ENCODE data around the gene NANOS1.

NANOS1 gene

GRCh38 chr10:118997379-118997778 lies 32.1 kb upstream of the NANOS1 start:
- Mint-ChIP-seq H3K9me3 (no peaks in the 10 kb centered on the region), H3K27me3 (peaks cover 12 to 44% of the 10 kb centered on the region in 2 donors)
- ATAC-seq (replicated peaks), result no peak

GRCh38 chr10:118998183-118998582 lies 31.3 kb upstream of the NANOS1 start:
- no peak overlapping the region for H3K4me3 Mint-ChIP-seq
- no peak for DNase-seq
- H3K9me3 Mint-ChIP-seq, result no peaks in the 10 kb centered on the region
- ATAC-seq (replicated peaks), result no peak
- H3K27ac Mint-ChIP-seq, result no peak overlapping the region
- H3K27me3 Mint-ChIP-seq, result peaks cover 12 to 41% of the 10 kb centered on the region in 2 donors
- peaks cover 0 to 2% of the 10 kb centered on the region in 2 donors for H3K4me1 Mint-ChIP-seq (ENCODE audit: low read depth in 2 of 2)
- peaks cover 4% of the 10 kb centered on the region for H3K36me3 Mint-ChIP-seq (ENCODE audit: insufficient read depth)

More at GRCh38 chr10:118997379-118997778, 32.1 kb upstream of the NANOS1 start:
- no peak for DNase-seq
- H3K36me3 Mint-ChIP-seq (ENCODE audit: insufficient read depth), result peaks cover 4% of the 10 kb centered on the region
- no peak overlapping the region for H3K4me3 Mint-ChIP-seq
- no peak overlapping the region for H3K27ac Mint-ChIP-seq
- peaks cover 0 to 2% of the 10 kb centered on the region in 2 donors for H3K4me1 Mint-ChIP-seq (ENCODE audit: low read depth in 2 of 2)

- DNase-seq (no peak), ATAC-seq (replicated peaks) (no peak)
- peaks cover 4% of the 10 kb centered on the region for H3K36me3 Mint-ChIP-seq (ENCODE audit: insufficient read depth)
- no peaks in the 10 kb centered on the region for H3K9me3 Mint-ChIP-seq
- H3K4me1 Mint-ChIP-seq (ENCODE audit: low read depth in 2 of 2), result peaks cover 0 to 2% of the 10 kb centered on the region in 2 donors
- peaks cover 37 to 60% of the 10 kb centered on the region in 2 donors for H3K27me3 Mint-ChIP-seq
- H3K4me3 Mint-ChIP-seq, result no peak overlapping the region
- H3K27ac Mint-ChIP-seq, result no peak overlapping the region
These were observed 27.6 kb upstream of the NANOS1 start for GRCh38 chr10:119001717-119002500.

- Mint-ChIP-seq H3K27me3 (peaks cover 45 to 63% of the 10 kb centered on the region in 2 donors), H3K36me3 (ENCODE audit: insufficient read depth) (peaks cover 4% of the 10 kb centered on the region), H3K4me1 (ENCODE audit: low read depth in 2 of 2) (peaks cover 0 to 2% of the 10 kb centered on the region in 2 donors), H3K4me3 (no peak overlapping the region), H3K27ac (no peak overlapping the region), H3K9me3 (no peaks in the 10 kb centered on the region)
- DNase-seq, result no peak
- no peak for ATAC-seq (replicated peaks)
These were observed 25.8 kb upstream of the NANOS1 start for GRCh38 chr10:119003572-119004289.

- ATAC-seq (replicated peaks) (no peak), DNase-seq (no peak)
- peaks cover 49 to 69% of the 10 kb centered on the region in 2 donors for H3K27me3 Mint-ChIP-seq
These were observed 24.0 kb upstream of the NANOS1 start for GRCh38 chr10:119005362-119006043.

GRCh38 chr10:119006451-119007210 lies 22.9 kb upstream of the NANOS1 start:
- Mint-ChIP-seq H3K36me3 (ENCODE audit: insufficient read depth) (no peaks in the 10 kb centered on the region), H3K27me3 (peaks cover 51 to 69% of the 10 kb centered on the region in 2 donors), H3K4me3 (no peak overlapping the region), H3K4me1 (ENCODE audit: low read depth in 2 of 2) (peaks cover 0 to 2% of the 10 kb centered on the region in 2 donors), H3K9me3 (no peaks in the 10 kb centered on the region), H3K27ac (no peak overlapping the region)
- no peak for DNase-seq
- ATAC-seq (replicated peaks), result no peak

More at GRCh38 chr10:119005362-119006043, 24.0 kb upstream of the NANOS1 start:
- peak overlapping the region in 1 of 2 donors; percentile 60 for H3K27ac Mint-ChIP-seq
- H3K4me1 Mint-ChIP-seq (ENCODE audit: low read depth in 2 of 2), result peaks cover 0 to 2% of the 10 kb centered on the region in 2 donors
- peaks cover 4% of the 10 kb centered on the region for H3K36me3 Mint-ChIP-seq (ENCODE audit: insufficient read depth)
- H3K9me3 Mint-ChIP-seq, result no peaks in the 10 kb centered on the region
- H3K4me3 Mint-ChIP-seq, result no peak overlapping the region

- H3K27me3 Mint-ChIP-seq, result peaks cover 45 to 65% of the 10 kb centered on the region in 2 donors
- no peak for ATAC-seq (replicated peaks)
- H3K27ac Mint-ChIP-seq, result no peak overlapping the region
- H3K9me3 Mint-ChIP-seq, result no peaks in the 10 kb centered on the region
- no peaks in the 10 kb centered on the region for H3K36me3 Mint-ChIP-seq (ENCODE audit: insufficient read depth)
- no peak for DNase-seq
- no peak overlapping the region for H3K4me3 Mint-ChIP-seq
- no peaks in the 10 kb centered on the region for H3K4me1 Mint-ChIP-seq (ENCODE audit: low read depth in 2 of 2)
These were observed 22.3 kb upstream of the NANOS1 start for GRCh38 chr10:119007211-119007574.

GRCh38 chr10:119020627-119020946 lies 8.9 kb upstream of the NANOS1 start:
- Mint-ChIP-seq H3K36me3 (ENCODE audit: insufficient read depth) (no peaks in the 10 kb centered on the region), H3K4me3 (no peak overlapping the region), H3K27me3 (peaks cover 12 to 17% of the 10 kb centered on the region in 2 donors), H3K4me1 (ENCODE audit: low read depth in 2 of 2) (no peaks in the 10 kb centered on the region), H3K27ac (peak overlapping the region in 1 of 2 donors; percentile 27), H3K9me3 (no peaks in the 10 kb centered on the region)
- no peak for ATAC-seq (replicated peaks)
- DNase-seq, result no peak

GRCh38 chr10:119022846-119023552 lies 6.5 kb upstream of the NANOS1 start:
- H3K27me3 Mint-ChIP-seq, result peaks cover 0 to 8% of the 10 kb centered on the region in 2 donors

GRCh38 chr10:119023553-119023868 lies 6.0 kb upstream of the NANOS1 start:
- no peak for DNase-seq
- no peak for ATAC-seq (replicated peaks)
- H3K4me3 Mint-ChIP-seq, result no peak overlapping the region
- peaks cover 0 to 3% of the 10 kb centered on the region in 2 donors for H3K27me3 Mint-ChIP-seq
- peaks cover 5% of the 10 kb centered on the region for H3K36me3 Mint-ChIP-seq (ENCODE audit: insufficient read depth)
- no peak overlapping the region for H3K27ac Mint-ChIP-seq
- no peaks in the 10 kb centered on the region for H3K9me3 Mint-ChIP-seq
- no peaks in the 10 kb centered on the region for H3K4me1 Mint-ChIP-seq (ENCODE audit: low read depth in 2 of 2)

More at GRCh38 chr10:119022846-119023552, 6.5 kb upstream of the NANOS1 start:
- Mint-ChIP-seq H3K4me1 (ENCODE audit: low read depth in 2 of 2) (no peaks in the 10 kb centered on the region), H3K4me3 (no peak overlapping the region), H3K9me3 (no peaks in the 10 kb centered on the region), H3K27ac (no peak overlapping the region), H3K36me3 (ENCODE audit: insufficient read depth) (peaks cover 5% of the 10 kb centered on the region)
- ATAC-seq (replicated peaks), result no peak
- DNase-seq, result no peak

GRCh38 chr10:119024882-119025281 lies 4.6 kb upstream of the NANOS1 start:
- Mint-ChIP-seq H3K27me3 (no peaks in the 10 kb centered on the region), H3K4me1 (ENCODE audit: low read depth in 2 of 2) (no peaks in the 10 kb centered on the region), H3K4me3 (no peak overlapping the region), H3K36me3 (ENCODE audit: insufficient read depth) (peaks cover 5% of the 10 kb centered on the region), H3K27ac (no peak overlapping the region), H3K9me3 (no peaks in the 10 kb centered on the region)
- DNase-seq, result no peak
- no peak for ATAC-seq (replicated peaks)

- Mint-ChIP-seq H3K4me3 (no peak overlapping the region), H3K36me3 (ENCODE audit: insufficient read depth) (peaks cover 5% of the 10 kb centered on the region), H3K27me3 (no peaks in the 10 kb centered on the region), H3K27ac (no peak overlapping the region), H3K9me3 (no peaks in the 10 kb centered on the region), H3K4me1 (ENCODE audit: low read depth in 2 of 2) (no peaks in the 10 kb centered on the region)
- ATAC-seq (replicated peaks), result no peak
- no peak for DNase-seq
These were observed 4.2 kb upstream of the NANOS1 start for GRCh38 chr10:119025336-119025735.

- ATAC-seq (replicated peaks), result no peak
- H3K4me1 Mint-ChIP-seq (ENCODE audit: low read depth in 2 of 2), result no peaks in the 10 kb centered on the region
- DNase-seq, result no peak
- H3K9me3 Mint-ChIP-seq, result no peaks in the 10 kb centered on the region
- no peak overlapping the region for H3K4me3 Mint-ChIP-seq
- peaks cover 5% of the 10 kb centered on the region for H3K36me3 Mint-ChIP-seq (ENCODE audit: insufficient read depth)
- H3K27me3 Mint-ChIP-seq, result no peaks in the 10 kb centered on the region
- H3K27ac Mint-ChIP-seq, result peak overlapping the region in 1 of 2 donors; percentile 13
These were observed 3.7 kb upstream of the NANOS1 start for GRCh38 chr10:119025776-119026175.

Measured in effector memory CD8-positive, alpha-beta T cell (primary cell).